ENCODE measurements around the gene PJA1. TPM values are rescaled to one million over a fixed set of nuclear protein-coding genes. Genes with fewer than 3 reads are reported as not detected.
A peak's percentile ranks its signal among the peaks of the same experiment; 100 is the strongest.

PJA1 gene
- total RNA-seq, 2 donors from 2014 or later = 8.2 to 8.3 TPM

- ATAC-seq = peak; percentile 59
- no peak overlapping the region for H3K4me3 ChIP-seq
- no peaks in the 10 kb centered on the region for H3K36me3 ChIP-seq (replicated peaks in 1 of 2; ENCODE audit: insufficient read depth in 1 of 2, low read depth in 2 of 2)
- intact Hi-C loops (cut with DNase I) = no loop called here
- H3K9me3 ChIP-seq = no peaks in the 10 kb centered on the region
- peak in 2 of 4 donors; percentile 16 to 23 for DNase-seq
- no peak overlapping the region for H3K27ac ChIP-seq
- 24 to 43% methylated on average over 4 to 6 of the region's 6 CpGs for WGBS, 2 donors
- TF ChIP-seq POLR2A (IDR thresholded peaks at IDR 0.05) (no peak), CTCF (IDR thresholded peaks at IDR 0.05) (peak in 4 of 7 experiments; percentile 20 to 42 (median 28))
- H3K27me3 ChIP-seq = no peaks in the 10 kb centered on the region
- no peaks in the 10 kb centered on the region for H3K4me1 ChIP-seq
These were observed 31.2 kb downstream of the PJA1 start for GRCh38 chrX:69133921-69134542.

- H3K36me3 ChIP-seq (replicated peaks in 1 of 2; ENCODE audit: insufficient read depth in 1 of 2, low read depth in 2 of 2) = no peaks in the 10 kb centered on the region
- no peaks in the 10 kb centered on the region for H3K9me3 ChIP-seq
- H3K4me3 ChIP-seq = no peak overlapping the region
- 76 to 83% methylated on average over 3 to 5 of the region's 5 CpGs for WGBS, 2 donors
- intact Hi-C loops (cut with DNase I) = no loop called here
- ATAC-seq (no peak), DNase-seq (no peak)
- no peaks in the 10 kb centered on the region for H3K27me3 ChIP-seq
- no peak for TF ChIP-seq CTCF (IDR thresholded peaks at IDR 0.05)
- no peak for TF ChIP-seq POLR2A (IDR thresholded peaks at IDR 0.05)
- no peaks in the 10 kb centered on the region for H3K4me1 ChIP-seq
- no peak overlapping the region for H3K27ac ChIP-seq
These were observed 33.4 kb downstream of the PJA1 start for GRCh38 chrX:69131886-69132285.

GRCh38 chrX:69130439-69130838 is 34.8 kb downstream of the PJA1 start:
- no peaks in the 10 kb centered on the region for H3K4me1 ChIP-seq
- no peak for ATAC-seq
- no peak overlapping the region for H3K4me3 ChIP-seq
- WGBS, 2 donors = 70 to 78% methylated on average over 2 of the region's 2 CpGs
- no peaks in the 10 kb centered on the region for H3K9me3 ChIP-seq
- TF ChIP-seq POLR2A (IDR thresholded peaks at IDR 0.05) (no peak), CTCF (IDR thresholded peaks at IDR 0.05) (no peak)
- no peak overlapping the region for H3K27ac ChIP-seq
- intact Hi-C loops (cut with DNase I) = no loop called here
- DNase-seq = no peak
- H3K36me3 ChIP-seq (replicated peaks in 1 of 2; ENCODE audit: insufficient read depth in 1 of 2, low read depth in 2 of 2) = no peaks in the 10 kb centered on the region
- no peaks in the 10 kb centered on the region for H3K27me3 ChIP-seq

DNA sequence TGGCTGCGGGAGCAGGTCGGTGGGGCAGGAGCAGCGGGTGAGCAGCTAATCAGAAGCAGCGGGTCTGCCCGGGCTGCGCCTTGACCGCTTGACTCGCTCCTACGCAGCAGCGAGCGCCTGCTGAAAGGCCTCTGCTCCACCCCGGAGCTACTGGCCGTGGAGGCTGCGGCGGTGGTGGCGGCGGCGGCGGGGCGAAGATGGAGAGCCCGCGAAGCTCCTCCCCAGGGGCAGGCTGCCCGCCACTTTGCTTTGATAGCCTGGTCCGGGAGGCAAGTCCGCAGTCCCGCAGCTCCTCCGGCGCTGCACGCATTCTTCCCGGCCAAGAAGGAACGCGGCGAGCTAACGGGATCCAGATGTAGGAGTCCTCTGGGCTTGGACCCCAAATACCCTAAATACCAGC is 36.7 kb downstream of the PJA1 start:
- DNase-seq (no peak), ATAC-seq (no peak)

More for the DNA sequence above, 36.7 kb downstream of the PJA1 start:
- WGBS, 2 donors = 52 to 53% methylated on average over 2 to 23 of the region's 34 CpGs
- Histone ChIP-seq H3K4me1 (no peaks in the 10 kb centered on the region), H3K4me3 (no peak overlapping the region), H3K36me3 (replicated peaks in 1 of 2; ENCODE audit: insufficient read depth in 1 of 2, low read depth in 2 of 2) (no peaks in the 10 kb centered on the region), H3K9me3 (no peaks in the 10 kb centered on the region), H3K27ac (no peak overlapping the region), H3K27me3 (no peaks in the 10 kb centered on the region)
- TF ChIP-seq CTCF (IDR thresholded peaks at IDR 0.05) = no peak
- TF ChIP-seq POLR2A (IDR thresholded peaks at IDR 0.05) = no peak
- intact Hi-C loops (cut with DNase I) = no loop called here

Data from body of pancreas (tissue), 4 donors.